ENCODE data around the gene RCAN1. TPM values are rescaled to one million over a fixed set of nuclear protein-coding genes. Genes with fewer than 3 reads are reported as not detected.
"Not testable (repeated sequence)": the region's sequence is repeated elsewhere in the genome, so short reads cannot be mapped to it uniquely, and the experiment has no call there.

Gene RCAN1
- total RNA-seq, 1 experiment from 2014 or later, result 23.7 TPM

DNA sequence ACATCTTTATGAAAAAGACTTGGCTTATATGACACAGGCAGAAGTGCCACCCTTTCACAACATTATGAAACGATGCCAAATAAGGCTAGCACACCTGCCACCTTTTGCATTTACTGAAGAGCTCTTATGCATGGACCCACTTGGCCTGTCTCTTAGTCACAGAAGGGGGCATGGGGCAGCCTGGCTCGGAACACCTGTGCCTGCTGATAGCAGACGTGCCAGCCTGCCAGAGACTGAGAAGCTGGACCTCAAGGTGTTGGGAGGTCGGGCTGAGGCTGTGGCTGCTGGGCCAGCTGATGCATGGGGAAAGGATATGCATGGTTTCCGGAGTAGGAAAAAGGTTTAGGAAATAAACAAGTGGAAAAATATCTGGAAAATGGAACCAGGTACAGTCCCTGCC is 21.5 kb downstream of the RCAN1 start:
- Histone ChIP-seq H3K4me3 (no peak overlapping the region), H3K36me3 (0 out of 2 replicates have a peak, but pooled peaks cover 2% of the 10 kb centered on the region), H3K9me3 (no peaks in the 10 kb centered on the region), H3K27me3 (no peaks in the 10 kb centered on the region)
- DNase-seq, result no peak

DNA sequence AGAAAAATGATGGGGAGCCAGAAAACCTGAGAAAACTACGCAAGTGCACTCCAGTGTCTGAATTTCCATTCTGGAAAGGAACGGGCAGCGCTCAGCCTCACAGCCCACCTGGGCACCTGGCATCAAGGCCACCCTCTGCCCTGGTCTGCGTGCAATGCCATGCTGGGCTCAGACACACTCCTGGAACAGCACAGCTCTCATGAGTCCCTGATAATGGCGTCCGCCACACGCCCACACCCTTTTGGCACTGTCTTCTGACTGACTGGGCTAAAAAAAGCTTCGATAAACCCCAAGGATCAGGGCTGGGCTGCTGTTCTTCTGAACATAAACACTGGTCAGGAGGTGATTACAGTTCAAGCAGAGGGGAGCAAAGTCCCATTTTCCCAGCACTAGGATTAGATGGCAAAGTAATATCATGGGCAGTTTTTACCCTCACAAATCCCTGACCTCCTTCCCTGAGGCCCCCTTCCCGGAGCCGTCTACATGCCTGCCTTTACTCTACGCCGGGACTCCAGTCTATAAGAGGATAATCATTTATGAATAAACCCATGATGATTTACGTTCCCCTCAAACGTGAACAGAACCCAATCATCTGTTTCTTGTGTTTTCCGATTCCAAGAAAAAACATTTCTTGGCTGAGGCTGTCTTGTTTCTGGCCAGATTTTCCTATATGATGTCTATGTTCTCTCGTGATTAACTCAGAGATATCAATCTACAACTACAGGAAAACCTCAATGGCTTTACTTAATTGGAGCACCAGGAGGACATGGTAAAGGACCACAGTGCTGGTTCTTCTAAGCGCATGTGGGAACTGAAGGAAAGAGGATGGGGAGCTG is 22.6 kb downstream of the RCAN1 start:
- peaks cover 5% of the 10 kb centered on the region for H3K9me3 ChIP-seq
- no peak overlapping the region for H3K4me3 ChIP-seq
- H3K36me3 ChIP-seq, result 0 out of 2 replicates have a peak, but pooled peaks cover 1% of the 10 kb centered on the region
- DNase-seq, result peak; percentile 60
- H3K27me3 ChIP-seq, result no peaks in the 10 kb centered on the region

DNA sequence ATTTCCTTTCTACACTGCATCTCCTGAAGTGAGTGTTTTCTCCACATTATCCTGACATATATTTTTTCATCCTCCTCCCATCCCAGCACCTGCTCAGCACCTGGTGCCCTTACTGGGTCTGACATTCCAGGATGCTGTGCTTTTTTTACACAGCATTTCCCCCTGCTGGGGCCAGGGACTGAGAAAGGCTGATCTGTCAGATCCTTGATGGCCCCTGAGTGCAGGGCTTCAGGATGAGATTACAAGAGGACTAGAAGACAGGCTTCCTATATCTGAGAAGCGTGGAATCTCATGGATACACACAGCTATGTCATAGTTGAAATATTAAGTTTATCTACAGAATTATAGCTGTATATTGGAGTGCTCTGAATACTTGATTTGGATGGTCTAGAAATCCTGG is 24.4 kb downstream of the RCAN1 start:
- no peak for DNase-seq

DNA sequence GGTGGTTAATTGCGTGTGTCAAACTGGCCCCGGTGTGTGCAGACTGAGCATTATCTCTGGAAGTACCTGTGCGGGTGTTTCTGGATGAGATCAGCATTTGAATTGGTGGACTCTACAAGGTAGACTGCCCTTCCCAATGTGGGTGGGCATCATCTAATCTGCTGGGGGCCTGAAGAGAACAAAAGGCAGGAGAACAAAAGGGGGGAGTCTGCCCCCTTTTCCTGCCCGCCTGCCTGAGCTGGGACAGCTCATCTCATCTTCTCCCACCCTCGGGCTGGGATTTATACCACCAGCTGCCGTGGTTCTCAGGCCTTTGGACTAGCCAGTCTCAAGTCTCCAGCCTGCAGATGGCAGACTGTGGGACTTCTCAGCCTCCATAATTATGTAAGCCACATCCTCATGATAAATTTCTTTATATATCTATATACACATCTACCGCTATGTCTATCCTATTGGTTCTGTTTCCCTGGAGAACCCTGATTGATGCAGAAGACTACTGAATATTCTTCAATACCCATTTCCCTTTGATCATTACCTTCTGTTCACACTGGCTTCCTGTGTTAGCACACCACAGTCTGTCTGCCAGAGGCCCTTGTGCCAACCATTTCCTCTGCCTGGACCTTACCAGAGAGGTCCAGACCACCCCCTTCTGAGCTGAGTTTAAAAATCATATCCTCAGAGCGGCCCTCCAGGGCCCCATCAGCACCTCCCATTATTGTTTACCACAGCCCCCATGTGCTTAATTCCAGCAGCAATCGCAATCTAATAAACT is 25.2 kb downstream of the RCAN1 start:
- Histone ChIP-seq H3K36me3 (no peaks in the 10 kb centered on the region), H3K4me3 (no peak overlapping the region), H3K9me3 (peaks cover 7% of the 10 kb centered on the region), H3K27me3 (no peaks in the 10 kb centered on the region)
- DNase-seq, result no peak

More for the DNA sequence above, 24.4 kb downstream of the RCAN1 start:
- H3K36me3 ChIP-seq, result no peaks in the 10 kb centered on the region
- H3K9me3 ChIP-seq, result peaks cover 7% of the 10 kb centered on the region
- no peaks in the 10 kb centered on the region for H3K27me3 ChIP-seq
- H3K4me3 ChIP-seq, result no peak overlapping the region

DNA sequence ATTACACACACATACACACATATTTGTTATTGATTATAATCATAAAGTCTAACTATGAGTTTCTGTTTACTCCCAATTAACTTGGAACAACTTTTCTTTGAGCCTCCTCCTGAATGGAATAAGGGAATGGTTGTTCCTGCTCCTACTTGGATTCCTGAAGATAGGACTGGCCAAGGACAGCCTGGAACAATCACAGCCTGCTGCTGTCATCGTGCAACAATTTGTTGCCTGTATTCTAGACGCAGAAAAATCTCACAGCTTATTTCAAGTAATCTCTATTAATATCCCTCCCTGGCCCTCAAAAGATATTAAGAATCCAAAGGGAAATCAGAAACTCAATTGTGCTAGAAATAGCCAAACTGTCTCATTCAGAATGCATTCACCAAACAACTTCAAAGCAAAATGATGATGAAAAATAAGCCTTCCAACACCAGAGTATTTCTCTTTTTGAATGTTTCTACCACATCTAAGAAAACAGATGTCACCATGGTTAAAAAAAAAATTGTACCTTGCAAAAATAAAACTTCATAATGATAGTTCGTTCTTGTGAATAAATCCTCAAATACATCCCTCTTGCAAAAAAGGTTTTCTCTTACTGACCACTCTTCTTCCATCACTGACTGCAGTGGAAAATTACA is 30.9 kb downstream of the RCAN1 start:
- peaks cover 7% of the 10 kb centered on the region for H3K9me3 ChIP-seq
- H3K4me3 ChIP-seq, result no peak overlapping the region
- H3K36me3 ChIP-seq, result no peaks in the 10 kb centered on the region
- DNase-seq, result no peak
- H3K27me3 ChIP-seq, result no peaks in the 10 kb centered on the region

DNA sequence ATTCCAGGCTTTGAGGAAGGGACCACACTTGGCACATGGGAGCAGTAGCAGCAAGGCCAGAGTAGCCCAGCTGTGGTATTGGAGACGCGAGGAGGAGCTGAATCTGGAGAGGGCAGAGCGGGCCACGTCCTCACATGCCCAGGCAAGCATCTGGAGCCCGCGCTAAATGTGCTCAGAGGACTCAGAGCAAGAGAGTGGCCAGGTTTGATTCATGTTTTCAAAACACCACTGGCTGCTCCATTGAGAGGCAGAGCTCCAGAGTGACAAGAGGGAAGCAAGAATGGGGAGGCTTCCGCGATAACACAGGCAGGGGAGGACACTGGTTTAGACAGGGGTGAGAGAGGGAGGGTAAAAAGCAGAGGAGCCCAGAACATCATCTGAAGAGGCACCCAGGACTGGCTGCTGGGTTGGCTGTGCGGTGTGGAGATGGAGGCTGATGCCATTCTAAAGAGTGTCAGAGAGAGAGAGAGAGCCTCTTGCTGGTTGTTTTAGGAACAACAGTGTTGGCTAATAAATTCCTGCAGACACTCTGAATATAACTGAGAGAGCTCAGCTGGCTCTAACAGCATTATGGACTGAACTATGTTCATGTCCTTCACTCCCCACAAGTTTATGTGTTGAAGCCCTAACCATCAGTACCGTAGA is 32.3 kb downstream of the RCAN1 start:
- Histone ChIP-seq H3K4me3 (no peak overlapping the region), H3K36me3 (no peaks in the 10 kb centered on the region), H3K27me3 (no peaks in the 10 kb centered on the region), H3K9me3 (peaks cover 5% of the 10 kb centered on the region; the same call in 1 of the 2 replicates)
- no peak for DNase-seq

DNA sequence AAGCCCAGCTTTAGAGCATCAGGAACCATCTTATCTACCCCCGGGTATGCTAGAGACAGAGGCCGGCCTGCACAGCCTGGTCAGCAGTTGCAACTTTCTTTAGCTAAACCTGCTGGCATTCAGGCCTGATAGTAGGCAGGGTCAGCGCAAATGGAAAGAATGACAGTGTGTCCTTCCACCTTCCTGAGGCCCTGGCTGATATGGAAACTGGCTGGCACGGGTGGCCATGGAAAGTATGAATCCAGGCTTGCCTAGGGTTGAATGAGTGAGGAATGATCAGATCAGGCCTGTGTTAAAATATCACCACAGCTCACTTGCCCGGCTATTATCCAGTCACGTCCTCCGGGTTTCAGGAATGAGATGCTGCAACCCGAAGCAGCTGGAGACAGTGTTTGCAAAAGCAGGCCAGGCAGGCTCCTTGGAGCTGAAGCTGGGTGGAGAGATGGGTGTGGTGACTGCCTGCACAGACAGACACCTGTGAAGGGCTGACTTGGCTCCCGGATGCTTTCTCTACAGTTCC is 34.7 kb downstream of the RCAN1 start:
- Histone ChIP-seq H3K36me3 (no peaks in the 10 kb centered on the region), H3K9me3 (no peaks in the 10 kb centered on the region), H3K27me3 (no peaks in the 10 kb centered on the region), H3K4me3 (no peak overlapping the region)
- DNase-seq, result no peak

DNA sequence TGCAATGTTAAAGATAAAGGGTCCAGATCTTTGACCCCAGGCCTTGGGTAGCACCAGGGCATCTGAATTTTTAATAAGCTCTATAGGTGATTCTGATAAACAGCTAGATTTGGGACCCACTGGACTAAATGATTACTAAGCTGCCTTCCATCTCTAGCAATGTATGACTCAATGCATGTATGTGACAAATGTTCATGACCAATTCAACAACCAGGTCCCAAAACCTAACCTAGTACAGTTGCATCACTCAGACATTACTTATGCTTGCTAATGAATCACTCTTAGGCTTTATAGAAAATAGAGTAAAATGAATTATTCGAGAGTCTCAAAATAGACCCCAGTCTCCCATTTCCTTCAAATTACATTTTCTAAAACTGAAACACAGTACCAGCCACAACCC is 35.5 kb downstream of the RCAN1 start:
- Histone ChIP-seq H3K27me3 (no peaks in the 10 kb centered on the region), H3K36me3 (no peaks in the 10 kb centered on the region), H3K4me3 (no peak overlapping the region), H3K9me3 (no peaks in the 10 kb centered on the region)
- DNase-seq, result no peak

DNA sequence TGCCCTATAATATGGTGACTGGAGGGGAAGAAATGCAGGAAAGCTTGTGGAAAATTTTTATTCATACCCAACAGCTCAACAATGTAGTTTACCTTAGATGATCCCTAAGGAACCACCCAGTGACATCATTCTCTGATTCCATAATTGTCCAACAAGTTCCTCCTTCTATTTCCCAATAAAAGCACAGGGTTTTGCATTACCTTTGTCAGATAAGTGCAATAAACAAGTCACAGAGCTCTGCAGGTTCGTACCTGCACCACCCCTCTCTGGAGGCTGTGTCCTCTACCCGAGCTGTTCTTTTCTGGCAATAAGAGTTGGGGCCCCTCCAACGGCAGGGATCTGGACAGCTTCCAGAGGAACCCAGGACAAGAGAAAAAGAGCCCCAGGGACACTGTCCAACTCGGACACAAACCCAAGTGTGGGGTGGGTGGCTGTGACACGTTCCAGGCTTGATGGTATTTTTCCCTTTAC is 38.8 kb downstream of the RCAN1 start:
- no peak overlapping the region for H3K4me3 ChIP-seq
- H3K27me3 ChIP-seq, result no peaks in the 10 kb centered on the region
- H3K36me3 ChIP-seq, result no peaks in the 10 kb centered on the region
- no peak for DNase-seq
- H3K9me3 ChIP-seq, result no peaks in the 10 kb centered on the region

DNA sequence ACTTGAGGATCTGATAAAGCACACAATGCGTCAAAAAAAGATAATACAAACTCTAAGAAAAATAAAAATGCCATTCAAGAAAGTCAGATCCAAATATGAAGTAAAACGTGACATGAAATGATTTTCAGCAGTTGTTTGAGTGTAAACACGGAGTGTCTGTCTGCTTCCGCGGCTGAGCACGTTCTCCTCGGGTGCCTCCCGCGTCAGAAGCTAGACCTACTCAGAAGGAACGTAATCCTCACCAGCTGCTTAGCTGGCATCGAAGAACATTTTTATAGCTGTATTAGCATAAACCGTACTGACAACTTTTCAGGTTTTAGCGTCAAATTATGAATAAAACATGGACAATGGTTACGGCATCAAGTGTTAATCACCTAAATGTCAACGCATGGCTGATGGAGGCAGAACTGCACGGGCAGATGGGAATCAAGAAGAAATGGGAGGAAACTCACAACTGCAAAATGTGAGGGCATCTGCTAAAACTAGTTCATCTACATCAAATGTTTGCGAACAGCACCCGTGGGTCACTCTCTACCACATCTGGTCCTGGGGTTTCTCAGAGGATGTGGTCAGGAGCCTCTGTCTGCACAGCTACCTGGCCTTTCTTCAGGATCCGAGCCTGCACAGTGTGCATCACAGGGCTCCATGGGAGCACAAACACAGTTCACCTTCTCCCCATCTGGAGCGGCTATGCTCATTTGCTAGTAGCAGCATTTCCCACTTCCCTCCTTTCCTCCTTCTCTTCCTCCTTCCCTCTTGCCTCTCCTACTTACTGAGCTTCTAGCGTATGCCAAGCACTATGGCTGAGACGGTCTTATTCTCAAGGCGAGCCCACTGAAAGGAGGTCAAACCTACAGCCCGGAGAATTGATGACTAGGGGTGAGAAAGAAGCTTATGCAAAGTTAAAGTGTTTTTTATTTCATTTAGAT is 40.0 kb downstream of the RCAN1 start:
- Histone ChIP-seq H3K27me3 (no peaks in the 10 kb centered on the region), H3K9me3 (no peaks in the 10 kb centered on the region), H3K4me3 (no peak overlapping the region), H3K36me3 (no peaks in the 10 kb centered on the region)
- DNase-seq, result no peak

DNA sequence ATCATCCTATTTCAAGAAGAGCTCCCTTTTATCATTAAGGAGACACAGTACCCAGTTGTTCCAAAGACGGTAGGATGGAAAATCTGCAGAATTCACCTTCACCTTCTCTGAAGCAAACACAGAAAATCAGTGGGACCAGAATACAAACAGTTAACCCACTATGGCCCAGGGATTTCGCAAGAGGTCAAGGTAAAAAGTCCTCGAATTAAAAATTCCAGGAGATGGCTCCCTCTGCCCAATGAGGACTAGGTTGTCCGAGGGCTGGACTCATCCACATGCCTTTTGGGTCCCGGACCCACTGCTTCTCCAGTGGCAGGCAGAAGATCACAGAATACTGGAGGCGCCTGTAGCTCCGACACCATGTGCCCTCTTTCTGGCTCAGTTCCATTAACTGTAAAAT is 42.9 kb downstream of the RCAN1 start:
- H3K9me3 ChIP-seq, result no peaks in the 10 kb centered on the region
- no peak overlapping the region for H3K4me3 ChIP-seq
- no peak for DNase-seq
- no peaks in the 10 kb centered on the region for H3K36me3 ChIP-seq
- H3K27me3 ChIP-seq, result no peaks in the 10 kb centered on the region

DNA sequence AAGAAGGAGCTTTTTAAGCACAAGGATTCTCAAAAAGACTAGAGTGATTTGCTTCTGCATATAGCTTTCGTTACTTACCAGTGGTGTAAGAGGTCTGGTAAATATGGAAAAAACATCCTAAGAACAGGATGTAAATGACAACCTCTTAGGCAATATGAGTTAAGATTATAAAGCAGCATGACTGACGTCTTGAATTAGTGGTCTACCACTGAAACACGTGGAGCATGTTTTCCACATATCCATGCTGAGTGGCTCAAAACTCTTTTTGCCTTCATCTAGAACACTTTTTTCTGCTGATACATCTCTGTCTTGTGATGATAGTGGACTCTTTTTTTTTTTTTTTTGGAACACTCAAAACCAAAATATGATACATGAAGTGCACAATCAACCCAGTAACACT is 44.6 kb downstream of the RCAN1 start:
- no peak overlapping the region for H3K4me3 ChIP-seq
- no peak for DNase-seq

DNA sequence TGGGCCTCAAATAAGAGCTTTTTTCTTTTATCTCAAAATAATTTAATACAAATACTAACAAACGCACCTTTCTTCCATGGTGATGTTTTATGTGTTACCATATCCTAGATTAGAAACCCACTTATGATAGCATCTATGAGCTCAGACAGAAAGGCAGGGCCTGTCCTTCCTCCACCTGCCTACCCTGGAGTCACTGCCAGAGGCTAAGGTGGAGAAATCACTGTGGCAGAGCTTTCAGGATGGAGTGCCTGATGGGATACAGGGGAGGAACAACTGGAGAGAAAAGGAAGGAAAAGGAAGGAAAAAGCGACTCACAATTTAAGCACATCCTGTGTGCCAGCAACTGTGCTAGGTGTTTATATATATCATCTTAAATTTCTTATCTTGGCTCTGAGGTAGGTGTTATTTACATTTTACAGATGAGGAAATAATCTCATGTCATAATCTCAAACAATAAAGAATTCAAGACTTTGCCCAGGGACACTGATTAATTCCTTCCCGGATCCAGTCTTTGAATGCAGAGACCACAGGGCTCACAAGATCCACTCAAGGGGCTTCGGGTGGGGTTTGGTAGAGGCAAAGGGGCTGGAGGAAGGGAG is 45.4 kb downstream of the RCAN1 start:
- Histone ChIP-seq H3K36me3 (no peaks in the 10 kb centered on the region), H3K4me3 (no peak overlapping the region), H3K9me3 (no peaks in the 10 kb centered on the region), H3K27me3 (no peaks in the 10 kb centered on the region)
- no peak for DNase-seq

More for the DNA sequence above, 44.6 kb downstream of the RCAN1 start:
- no peaks in the 10 kb centered on the region for H3K36me3 ChIP-seq
- H3K27me3 ChIP-seq, result no peaks in the 10 kb centered on the region
- H3K9me3 ChIP-seq, result no peaks in the 10 kb centered on the region

DNA sequence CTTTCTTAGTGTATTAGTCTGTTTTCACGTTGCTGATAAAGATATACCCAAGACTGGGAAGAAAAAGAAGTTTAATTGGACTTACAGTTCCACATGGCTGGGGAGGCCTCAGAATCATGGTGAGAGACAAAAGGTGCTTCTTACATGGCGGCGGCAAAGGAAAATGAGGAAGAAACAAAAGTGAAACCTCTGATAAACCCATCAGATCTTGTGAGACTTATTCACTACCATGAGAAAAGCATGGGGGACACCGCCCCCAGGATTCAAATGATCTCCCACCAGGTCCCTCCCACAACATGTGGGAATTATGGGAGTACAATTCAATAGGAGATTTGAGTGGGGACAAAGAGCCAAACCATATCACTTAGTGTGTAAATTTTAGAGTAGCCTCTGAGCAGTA is 46.1 kb downstream of the RCAN1 start:
- not testable (repeated sequence) for H3K36me3 ChIP-seq, H3K9me3 ChIP-seq, H3K4me3 ChIP-seq, H3K27me3 ChIP-seq, DNase-seq

DNA sequence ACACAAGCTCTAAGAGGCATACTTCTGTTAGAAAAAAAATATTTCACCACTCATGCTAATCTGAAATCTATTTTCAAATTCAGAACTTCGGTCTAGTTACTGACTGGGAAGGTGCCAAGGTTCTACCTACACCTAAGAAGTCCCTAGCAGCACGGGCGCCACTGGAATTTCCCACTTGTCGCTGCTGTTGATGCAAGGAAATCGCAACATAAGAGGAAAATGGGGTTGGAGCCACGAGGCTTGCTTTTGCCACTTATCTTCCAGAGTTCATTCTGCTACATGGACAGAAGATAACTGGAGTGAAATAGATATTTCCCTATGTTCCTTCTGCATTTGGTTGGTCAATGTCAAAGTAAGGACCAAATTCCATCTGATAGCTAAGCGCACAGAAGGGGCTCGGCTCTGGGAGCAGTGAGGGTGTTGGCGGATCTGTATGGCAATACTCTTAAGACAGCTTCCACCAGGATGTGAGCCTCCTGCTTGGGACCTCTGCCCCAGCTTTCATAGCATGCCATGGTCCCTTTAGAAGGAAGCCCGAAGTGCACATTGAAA is 47.2 kb downstream of the RCAN1 start:
- no peaks in the 10 kb centered on the region for H3K9me3 ChIP-seq
- no peaks in the 10 kb centered on the region for H3K27me3 ChIP-seq
- DNase-seq, result no peak
- no peak overlapping the region for H3K4me3 ChIP-seq
- no peaks in the 10 kb centered on the region for H3K36me3 ChIP-seq
